ENCODE measurements around the gene DBF4B. TPM values are rescaled to one million over a fixed set of nuclear protein-coding genes. Genes with fewer than 3 reads are reported as not detected.

Gene DBF4B
- total RNA-seq, 8 experiments from 2014 or later = 2.8 to 20.0 (median 6.1) TPM

GRCh38 chr17:44787271-44787940 is 78.9 kb downstream of the DBF4B start:
- in situ Hi-C loops (cut with MboI; ENCODE audit: low pct_unique_long_range_greater_than_20kb in 2 of 9, low sequenced_read_pairs in 9 of 9, unreplicated experiment in 9 of 9) = no loop called here
- H3K4me3 ChIP-seq = no peak overlapping the region
- WGBS, 10 experiments = 60 to 100% (median 76%) methylated on average over 1 to 6 of the region's 15 CpGs; no CpG with 5 or more reads in 4 of the 10 experiments
- ATAC-seq (replicated peaks in 6 of 8) = no peak
- H3K27ac ChIP-seq = no peak overlapping the region
- peaks cover under 1 to 1% of the 10 kb centered on the region in 2 donors for H3K4me1 ChIP-seq (replicated peaks in 1 of 2)

DNA sequence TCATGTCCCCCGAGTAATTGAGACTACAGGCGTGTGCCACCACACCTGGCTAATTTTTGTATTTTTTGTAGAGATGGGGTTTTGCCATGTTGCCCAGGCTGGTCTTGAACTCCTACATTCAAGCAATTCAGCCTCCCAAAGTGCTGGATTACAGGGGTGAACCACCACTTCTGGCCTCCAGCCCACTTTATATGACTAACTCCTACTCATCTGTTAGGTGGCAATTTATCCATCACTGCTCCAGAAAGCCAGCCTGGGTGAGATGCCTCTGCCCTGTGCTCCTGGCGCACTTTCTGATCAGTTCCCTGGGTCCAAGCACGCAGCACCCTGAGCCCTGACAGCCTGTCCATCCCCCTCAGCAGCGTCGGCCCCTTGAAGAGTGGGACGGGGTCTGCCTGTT is 79.7 kb downstream of the DBF4B start:
- no peaks in the 10 kb centered on the region for H3K4me1 ChIP-seq (replicated peaks in 1 of 2)
- no peak overlapping the region for H3K4me3 ChIP-seq
- ATAC-seq (replicated peaks in 6 of 8) = no peak
- in situ Hi-C loops (cut with MboI; ENCODE audit: low pct_unique_long_range_greater_than_20kb in 2 of 9, low sequenced_read_pairs in 9 of 9, unreplicated experiment in 9 of 9) = no loop called here
- H3K27ac ChIP-seq = no peak overlapping the region
- 59 to 93% (median 76%) methylated on average over 2 to 6 of the region's 7 CpGs; no CpG with 5 or more reads in 2 of the 10 experiments for WGBS, 10 experiments

DNA sequence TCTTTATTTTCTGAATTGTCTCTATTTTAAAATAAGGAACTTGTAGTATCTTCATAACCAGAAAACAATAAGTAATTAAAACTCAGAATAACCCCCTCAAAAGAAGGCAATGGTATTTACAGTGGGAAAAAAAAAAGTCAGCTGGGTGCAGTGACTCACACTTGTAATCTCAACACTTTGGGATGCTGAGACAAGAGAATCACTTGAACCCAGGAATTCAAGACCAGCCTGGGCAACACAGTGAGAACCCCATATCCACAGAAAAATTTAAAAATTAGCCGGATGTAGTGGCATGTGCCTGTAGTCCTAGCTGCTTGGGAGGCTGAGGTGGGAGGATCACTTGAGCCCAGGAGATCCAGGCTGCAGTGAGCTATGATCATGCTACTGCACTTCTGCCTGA is 83.8 kb downstream of the DBF4B start:
- Histone ChIP-seq H3K4me1 (replicated peaks in 1 of 2) (peaks cover 9 to 14% of the 10 kb centered on the region in 2 donors), H3K27ac (no peak overlapping the region), H3K4me3 (no peak overlapping the region)
- in situ Hi-C loops (cut with MboI; ENCODE audit: low pct_unique_long_range_greater_than_20kb in 2 of 9, low sequenced_read_pairs in 9 of 9, unreplicated experiment in 9 of 9) = no loop called here
- 50 to 100% (median 100%) methylated on average over 1 of the region's 1 CpG; no CpG with 5 or more reads in 4 of the 10 experiments for WGBS, 10 experiments
- no peak for ATAC-seq (replicated peaks in 6 of 8)

GRCh38 chr17:44793885-44794842 is 85.7 kb downstream of the DBF4B start:
- Histone ChIP-seq H3K4me3 (no peak overlapping the region), H3K4me1 (replicated peaks in 1 of 2) (peaks cover 9 to 14% of the 10 kb centered on the region in 2 donors), H3K27ac (peak overlapping the region in 1 of 2 donors; percentile 46)
- peak in 5 of 8 experiments; percentile 49 to 70 (median 61) for ATAC-seq (replicated peaks in 6 of 8)
- 62 to 100% (median 71%) methylated on average over 1 to 14 of the region's 18 CpGs; no CpG with 5 or more reads in 1 of the 10 experiments for WGBS, 10 experiments
- in situ Hi-C loops (cut with MboI; ENCODE audit: low pct_unique_long_range_greater_than_20kb in 2 of 9, low sequenced_read_pairs in 9 of 9, unreplicated experiment in 9 of 9) = no loop called here

DNA sequence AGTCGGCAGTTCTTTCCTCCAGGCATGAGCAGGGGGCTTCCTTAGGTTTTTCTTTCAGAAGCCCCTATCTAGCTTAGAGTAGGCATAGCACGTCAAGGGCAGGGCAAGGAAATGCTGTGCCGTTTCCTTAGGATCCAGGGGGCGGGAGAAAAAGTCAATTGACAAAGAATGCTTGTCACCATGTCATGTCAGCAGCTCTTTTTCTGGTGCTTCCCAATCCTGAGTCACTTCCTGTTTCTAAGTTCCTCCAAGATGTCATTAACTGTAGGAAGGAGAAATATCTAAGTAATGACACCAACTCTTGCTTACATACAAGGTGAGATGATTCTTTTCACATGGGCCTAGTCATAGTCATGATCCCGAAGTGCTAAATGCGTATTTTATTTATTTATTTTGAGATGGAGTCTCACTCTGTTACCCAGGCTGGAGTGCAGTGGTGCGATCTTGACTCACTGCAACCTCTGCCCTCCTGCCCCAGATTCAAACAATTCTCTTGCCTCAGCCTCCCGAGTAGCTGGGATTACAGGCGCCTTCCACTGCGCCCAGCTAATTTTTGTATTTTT is 86.5 kb downstream of the DBF4B start:
- Histone ChIP-seq H3K4me3 (no peak overlapping the region), H3K4me1 (replicated peaks in 1 of 2) (peaks cover 9 to 14% of the 10 kb centered on the region in 2 donors), H3K27ac (peak overlapping the region in 1 of 2 donors; percentile 46)
- 0 to 100% (median 54%) methylated on average over 2 to 8 of the region's 10 CpGs; no CpG with 5 or more reads in 1 of the 10 experiments for WGBS, 10 experiments
- in situ Hi-C loops (cut with MboI; ENCODE audit: low pct_unique_long_range_greater_than_20kb in 2 of 9, low sequenced_read_pairs in 9 of 9, unreplicated experiment in 9 of 9) = no loop called here
- peak in 7 of 8 experiments; percentile 58 to 85 (median 66) for ATAC-seq (replicated peaks in 6 of 8)

DNA sequence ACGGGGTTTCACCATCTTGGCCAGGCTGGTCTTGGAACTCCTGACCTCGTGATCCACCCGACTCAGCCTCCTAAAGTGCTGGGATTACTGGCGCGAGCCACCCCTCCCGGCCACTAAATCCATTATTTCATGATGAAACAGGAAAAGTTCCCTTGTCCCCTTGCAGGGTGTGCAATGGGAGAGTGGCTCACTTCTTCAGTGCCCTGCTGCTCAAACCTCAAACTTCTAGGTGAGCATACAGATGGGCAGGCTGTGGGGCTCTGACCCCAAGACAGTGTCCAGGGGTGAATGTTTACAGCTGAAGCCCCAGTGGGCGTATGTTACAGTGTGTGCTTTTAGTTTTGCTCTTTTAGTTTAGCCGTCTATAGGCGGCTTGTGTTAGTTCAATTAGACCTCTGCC is 87.0 kb downstream of the DBF4B start:
- in situ Hi-C loops (cut with MboI; ENCODE audit: low pct_unique_long_range_greater_than_20kb in 2 of 9, low sequenced_read_pairs in 9 of 9, unreplicated experiment in 9 of 9) = no loop called here
- no peak for ATAC-seq (replicated peaks in 6 of 8)

GRCh38 chr17:44795928-44796327 is 87.5 kb downstream of the DBF4B start:
- WGBS, 10 experiments = 56 to 100% (median 87%) methylated on average over 1 to 8 of the region's 10 CpGs; no CpG with 5 or more reads in 4 of the 10 experiments
- Histone ChIP-seq H3K4me3 (no peak overlapping the region), H3K4me1 (replicated peaks in 1 of 2) (peaks cover 9 to 14% of the 10 kb centered on the region in 2 donors), H3K27ac (no peak overlapping the region)
- in situ Hi-C loops (cut with MboI; ENCODE audit: low pct_unique_long_range_greater_than_20kb in 2 of 9, low sequenced_read_pairs in 9 of 9, unreplicated experiment in 9 of 9) = no loop called here
- no peak for ATAC-seq (replicated peaks in 6 of 8)

More for the DNA sequence above, 87.0 kb downstream of the DBF4B start:
- H3K4me1 ChIP-seq (replicated peaks in 1 of 2) = peaks cover 9 to 14% of the 10 kb centered on the region in 2 donors
- no peak overlapping the region for H3K4me3 ChIP-seq
- 32 to 100% (median 88%) methylated on average over 1 to 9 of the region's 9 CpGs; no CpG with 5 or more reads in 3 of the 10 experiments for WGBS, 10 experiments
- H3K27ac ChIP-seq = no peak overlapping the region

GRCh38 chr17:44796731-44797130 is 88.3 kb downstream of the DBF4B start:
- no peak overlapping the region for H3K4me3 ChIP-seq
- H3K4me1 ChIP-seq (replicated peaks in 1 of 2) = peaks cover 9 to 14% of the 10 kb centered on the region in 2 donors
- 90 to 100% (median 100%) methylated on average over 1 to 7 of the region's 9 CpGs; no CpG with 5 or more reads in 5 of the 10 experiments for WGBS, 10 experiments
- ATAC-seq (replicated peaks in 6 of 8) = no peak
- H3K27ac ChIP-seq = no peak overlapping the region
- in situ Hi-C loops (cut with MboI; ENCODE audit: low pct_unique_long_range_greater_than_20kb in 2 of 9, low sequenced_read_pairs in 9 of 9, unreplicated experiment in 9 of 9) = no loop called here

- no peak overlapping the region for H3K4me3 ChIP-seq
- peaks cover 9 to 14% of the 10 kb centered on the region in 2 donors for H3K4me1 ChIP-seq (replicated peaks in 1 of 2)
- no peak for ATAC-seq (replicated peaks in 6 of 8)
- H3K27ac ChIP-seq = no peak overlapping the region
- in situ Hi-C loops (cut with MboI; ENCODE audit: low pct_unique_long_range_greater_than_20kb in 2 of 9, low sequenced_read_pairs in 9 of 9, unreplicated experiment in 9 of 9) = no loop called here
- 60 to 98% (median 92%) methylated on average over 1 to 9 of the region's 11 CpGs; no CpG with 5 or more reads in 3 of the 10 experiments for WGBS, 10 experiments
Measured at GRCh38 chr17:44797802-44798201, 89.3 kb downstream of the DBF4B start.

GRCh38 chr17:44798356-44798755 is 89.9 kb downstream of the DBF4B start:
- H3K27ac ChIP-seq = no peak overlapping the region
- no peak for ATAC-seq (replicated peaks in 6 of 8)
- peaks cover 9 to 14% of the 10 kb centered on the region in 2 donors for H3K4me1 ChIP-seq (replicated peaks in 1 of 2)
- WGBS, 10 experiments = 50 to 100% (median 96%) methylated on average over 1 to 2 of the region's 2 CpGs; no CpG with 5 or more reads in 2 of the 10 experiments
- in situ Hi-C loops (cut with MboI; ENCODE audit: low pct_unique_long_range_greater_than_20kb in 2 of 9, low sequenced_read_pairs in 9 of 9, unreplicated experiment in 9 of 9) = no loop called here
- H3K4me3 ChIP-seq = no peak overlapping the region
